Naive thymus-derived CD8-positive, alpha-beta T cell (primary cell): Measurements from ENCODE around the gene F10. TPM values are rescaled to one million over a fixed set of nuclear protein-coding genes. Genes with fewer than 3 reads are reported as not detected.
A peak's percentile ranks its signal among the peaks of the same experiment; 100 is the strongest.

Experiments used
- ATAC-seq, 2 donors: fragments of 150-1000 bp; cut with Tn5 transposase in 1 of 2; sonication (Bioruptor Pico), chemical (Tn5 transposase) in 1 of 2; 1 replicate in 1 of 2; 2 replicates in 1 of 2; pipeline ENCODE4 v1.10.0; 2021; ENCODE audit warnings: mild to moderate bottlenecking in 2 of 2, moderate library complexity in 2 of 2
- POLR2A ChIA-PET: fragments of 350-600 bp; sonication (Branson Sonifier 250); formaldehyde crosslinking; loops from one replicate; lab custom pipeline; 2021; ENCODE audit warnings: antibody characterized with exemption; lab: Charles Lee
- DNase-seq, 10 donors: peaks; one replicate each; pipeline versions ENCODE4 v3.0.0 to v3.0.0-alpha.2; 2020 to 2022
- H3K27ac Mint-ChIP-seq, 10 donors: one replicate each; pipeline ENCODE4 v1.8.0; 2020 to 2022; ENCODE audit warnings: mild to moderate bottlenecking in 10 of 10, mixed read lengths in 10 of 10, moderate library complexity in 4 of 10, inconsistent platforms in 1 of 10
- H3K27me3 Mint-ChIP-seq, 5 donors: one replicate each; pipeline ENCODE4 v1.8.0; 2021 to 2022; ENCODE audit warnings: mixed read lengths in 5 of 5
- H3K36me3 Mint-ChIP-seq, 3 donors: one replicate each; pipeline ENCODE4 v1.8.0; 2020 to 2022; ENCODE audit warnings: mixed read lengths in 3 of 3, mild to moderate bottlenecking in 2 of 3, inconsistent platforms in 1 of 3
- H3K4me1 Mint-ChIP-seq, 4 donors: one replicate each; pipeline ENCODE4 v1.8.0; 2021 to 2022; ENCODE audit warnings: mixed read lengths in 4 of 4
- H3K4me3 Mint-ChIP-seq, 10 donors: one replicate each; pipeline ENCODE4 v1.8.0; 2020 to 2022; ENCODE audit warnings: mild to moderate bottlenecking in 10 of 10, mixed read lengths in 10 of 10, moderate library complexity in 6 of 10, inconsistent platforms in 1 of 10
- H3K9me3 Mint-ChIP-seq, 9 donors: one replicate each; pipeline ENCODE4 v1.8.0; 2020 to 2022; ENCODE audit warnings: mixed read lengths in 9 of 9, mild to moderate bottlenecking in 3 of 9, inconsistent platforms in 1 of 9, moderate library complexity in 1 of 9
- polyA plus RNA-seq, 3 donors: library from polyadenylated mRNA; unstranded; fragments of 300-500 nt; fragmentation: Illumina TruSeq; gene quantifications; one replicate each; pipeline ENCODE4 v1.2.3, GENCODE V29; 2021
- total RNA-seq, 8 experiments: library from RNA in 2 of 8; stranded (reverse) in 2 of 8; gene quantifications; one replicate each; pipeline ENCODE4 v1.2.3 and lab custom pipeline; 2021 to 2026

F10 gene
- total and polyA plus RNA-seq, 5 experiments from 2014 or later: not detected

DNA sequence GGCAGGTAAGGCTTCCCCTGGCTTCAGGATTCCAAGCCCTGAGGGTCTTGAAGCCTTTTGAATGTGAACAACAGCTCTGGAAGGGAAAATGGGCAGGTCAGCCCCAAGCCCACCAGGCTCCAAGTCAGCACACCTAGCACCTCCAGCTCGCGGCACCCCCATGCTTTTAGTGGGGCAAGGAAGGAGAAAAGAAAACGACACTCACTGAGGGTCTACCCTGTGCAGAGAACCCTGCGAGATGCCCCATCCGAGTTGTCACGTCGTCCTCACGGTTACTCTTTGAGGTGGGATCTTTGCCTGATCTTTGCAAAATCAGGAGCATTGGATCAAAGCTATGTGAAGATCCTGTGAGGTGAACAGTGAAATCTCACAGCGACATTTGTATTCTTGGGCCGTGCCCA is 5.7 kb upstream of the F10 start:
- DNase-seq (peak in 1 of 10 donors; percentile 9), ATAC-seq (no peak)
- H3K36me3 Mint-ChIP-seq: no peaks in the 10 kb centered on the region
- no peaks in the 10 kb centered on the region for H3K9me3 Mint-ChIP-seq
- no peaks in the 10 kb centered on the region for H3K4me1 Mint-ChIP-seq
- H3K4me3 Mint-ChIP-seq: no peak overlapping the region
- POLR2A ChIA-PET: no interaction called here
- H3K27me3 Mint-ChIP-seq: peaks cover 0 to 25% (median 2%) of the 10 kb centered on the region in 5 donors
- no peak overlapping the region for H3K27ac Mint-ChIP-seq

GRCh38 chr13:113117335-113117872 is 5.2 kb upstream of the F10 start:
- peak in 2 of 10 donors; percentile 10 to 58 for DNase-seq
- Mint-ChIP-seq H3K9me3 (no peaks in the 10 kb centered on the region), H3K27me3 (peaks cover 0 to 25% (median 4%) of the 10 kb centered on the region in 5 donors), H3K36me3 (no peaks in the 10 kb centered on the region), H3K4me1 (no peaks in the 10 kb centered on the region), H3K4me3 (no peak overlapping the region), H3K27ac (no peak overlapping the region)
- POLR2A ChIA-PET: no interaction called here
- ATAC-seq: no peak

GRCh38 chr13:113117911-113118260 is 4.7 kb upstream of the F10 start:
- Mint-ChIP-seq H3K4me3 (no peak overlapping the region), H3K4me1 (no peaks in the 10 kb centered on the region), H3K27me3 (peaks cover 0 to 30% (median 4%) of the 10 kb centered on the region in 5 donors), H3K9me3 (no peaks in the 10 kb centered on the region), H3K36me3 (no peaks in the 10 kb centered on the region), H3K27ac (no peak overlapping the region)
- ATAC-seq: no peak
- DNase-seq: peak in 2 of 10 donors; percentile 10 to 62
- POLR2A ChIA-PET: no interaction called here

- Mint-ChIP-seq H3K4me3 (no peak overlapping the region), H3K4me1 (no peaks in the 10 kb centered on the region), H3K36me3 (no peaks in the 10 kb centered on the region), H3K27ac (no peak overlapping the region), H3K27me3 (peaks cover 0 to 32% (median 5%) of the 10 kb centered on the region in 5 donors), H3K9me3 (no peaks in the 10 kb centered on the region)
- POLR2A ChIA-PET: no interaction called here
- ATAC-seq: no peak
- DNase-seq: no peak
These were observed 4.2 kb upstream of the F10 start for GRCh38 chr13:113118261-113119021.

GRCh38 chr13:113119166-113119821 is 3.3 kb upstream of the F10 start:
- POLR2A ChIA-PET: no interaction called here
- DNase-seq (no peak), ATAC-seq (no peak)
- Mint-ChIP-seq H3K4me1 (no peaks in the 10 kb centered on the region), H3K4me3 (no peak overlapping the region), H3K36me3 (no peaks in the 10 kb centered on the region), H3K9me3 (no peaks in the 10 kb centered on the region), H3K27ac (peak overlapping the region in 1 of 10 donors; percentile 33), H3K27me3 (peaks cover 0 to 30% (median 5%) of the 10 kb centered on the region in 5 donors)

DNA sequence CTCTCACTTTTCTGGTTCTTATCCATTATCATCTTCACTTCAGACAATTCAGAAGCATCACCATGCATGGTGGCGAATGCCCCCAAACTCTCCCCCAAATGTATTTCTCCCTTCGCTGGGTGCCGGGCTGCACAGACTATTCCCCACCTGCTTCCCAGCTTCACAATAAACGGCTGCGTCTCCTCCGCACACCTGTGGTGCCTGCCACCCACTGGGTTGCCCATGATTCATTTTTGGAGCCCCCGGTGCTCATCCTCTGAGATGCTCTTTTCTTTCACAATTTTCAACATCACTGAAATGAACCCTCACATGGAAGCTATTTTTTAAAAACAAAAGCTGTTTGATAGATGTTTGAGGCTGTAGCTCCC is 2.8 kb upstream of the F10 start:
- POLR2A ChIA-PET: no interaction called here

GRCh38 chr13:113120300-113121182 is 2.1 kb upstream of the F10 start:
- no peaks in the 10 kb centered on the region for H3K36me3 Mint-ChIP-seq
- POLR2A ChIA-PET: no interaction called here
- H3K27me3 Mint-ChIP-seq: peaks cover 0 to 33% (median 6%) of the 10 kb centered on the region in 5 donors
- H3K4me3 Mint-ChIP-seq: no peak overlapping the region
- H3K9me3 Mint-ChIP-seq: no peaks in the 10 kb centered on the region
- H3K27ac Mint-ChIP-seq: peak overlapping the region in 1 of 10 donors; percentile 33
- no peak for ATAC-seq
- DNase-seq: peak in 1 of 10 donors; percentile 13
- no peaks in the 10 kb centered on the region for H3K4me1 Mint-ChIP-seq

More for the DNA sequence above, 2.8 kb upstream of the F10 start:
- H3K4me3 Mint-ChIP-seq: no peak overlapping the region
- H3K36me3 Mint-ChIP-seq: no peaks in the 10 kb centered on the region
- peak overlapping the region in 1 of 10 donors; percentile 33 for H3K27ac Mint-ChIP-seq
- H3K4me1 Mint-ChIP-seq: no peaks in the 10 kb centered on the region
- DNase-seq: no peak
- H3K9me3 Mint-ChIP-seq: no peaks in the 10 kb centered on the region
- peaks cover 0 to 30% (median 5%) of the 10 kb centered on the region in 5 donors for H3K27me3 Mint-ChIP-seq
- no peak for ATAC-seq

DNA sequence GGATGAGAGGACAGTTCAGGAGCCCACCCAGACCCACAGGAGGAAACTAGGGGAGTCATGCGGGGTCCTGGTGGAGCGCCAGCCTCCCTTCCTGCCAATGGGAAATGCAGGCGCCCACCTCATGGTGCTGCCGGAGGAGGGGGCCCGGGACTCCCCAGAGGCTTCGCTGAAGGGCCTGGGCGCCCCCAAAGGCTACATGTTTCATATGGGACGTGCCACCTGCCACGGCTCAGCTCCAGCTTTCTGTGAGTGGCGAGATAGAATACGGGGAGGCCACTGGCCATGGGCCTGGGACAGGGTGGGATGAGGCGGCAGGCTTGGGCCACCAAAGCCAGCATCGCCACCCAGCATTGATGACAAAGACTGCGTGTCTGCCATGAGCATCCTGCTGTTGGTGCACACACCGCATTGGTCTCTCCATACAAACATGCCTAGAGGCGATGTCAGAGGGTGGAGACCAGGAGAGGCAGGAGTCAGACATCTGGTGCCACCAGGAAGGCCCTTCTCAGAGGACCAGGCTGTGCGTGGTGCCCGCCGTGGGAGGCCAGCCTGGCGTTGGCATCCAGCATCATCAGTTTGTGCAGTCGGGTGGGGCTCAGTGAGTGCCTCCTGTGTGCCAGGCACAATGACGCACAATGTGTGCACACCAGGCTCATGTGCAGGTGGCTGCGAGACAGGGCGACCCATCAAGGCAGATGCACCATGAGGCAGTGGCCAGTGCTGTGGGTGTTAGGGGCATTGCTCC is 1.2 kb upstream of the F10 start:
- Mint-ChIP-seq H3K4me1 (no peaks in the 10 kb centered on the region), H3K27ac (no peak overlapping the region), H3K27me3 (peaks cover 0 to 36% (median 13%) of the 10 kb centered on the region in 5 donors), H3K4me3 (no peak overlapping the region), H3K36me3 (no peaks in the 10 kb centered on the region), H3K9me3 (no peaks in the 10 kb centered on the region)
- ATAC-seq: no peak
- POLR2A ChIA-PET: no interaction called here
- DNase-seq: peak in 1 of 10 donors; percentile 14

DNA sequence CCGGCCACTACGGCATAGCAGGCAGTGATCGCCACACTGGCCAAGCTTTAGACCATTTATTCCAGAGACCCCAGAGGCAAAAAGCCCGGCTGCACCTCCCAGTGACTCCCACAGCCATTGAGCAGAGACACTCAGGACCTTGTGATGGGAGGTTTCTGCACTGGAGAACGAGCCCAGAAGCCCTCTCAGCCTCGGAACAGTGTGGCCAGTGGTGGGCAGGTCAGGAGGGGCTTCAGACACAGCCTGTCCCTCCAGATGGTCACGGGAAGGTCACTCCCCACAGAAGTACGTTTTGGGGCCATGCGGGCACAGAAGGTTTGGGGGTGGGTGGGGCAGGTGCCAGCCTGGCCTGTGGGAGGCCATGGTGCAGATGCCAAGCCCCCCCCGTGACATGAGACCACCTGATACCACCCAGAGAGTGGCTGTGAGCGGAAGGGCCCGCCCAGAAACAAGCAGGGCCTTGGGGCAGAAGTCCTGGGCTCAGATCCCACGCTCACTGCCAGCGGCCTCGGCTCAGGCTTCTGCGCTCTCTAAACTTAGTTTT is 599 bp upstream of the F10 start:
- no peaks in the 10 kb centered on the region for H3K4me1 Mint-ChIP-seq
- H3K27me3 Mint-ChIP-seq: peaks cover 0 to 41% (median 19%) of the 10 kb centered on the region in 5 donors
- DNase-seq: no peak
- H3K36me3 Mint-ChIP-seq: no peaks in the 10 kb centered on the region
- H3K9me3 Mint-ChIP-seq: no peaks in the 10 kb centered on the region
- H3K27ac Mint-ChIP-seq: no peak overlapping the region
- ATAC-seq: no peak
- H3K4me3 Mint-ChIP-seq: no peak overlapping the region
- POLR2A ChIA-PET: no interaction called here

DNA sequence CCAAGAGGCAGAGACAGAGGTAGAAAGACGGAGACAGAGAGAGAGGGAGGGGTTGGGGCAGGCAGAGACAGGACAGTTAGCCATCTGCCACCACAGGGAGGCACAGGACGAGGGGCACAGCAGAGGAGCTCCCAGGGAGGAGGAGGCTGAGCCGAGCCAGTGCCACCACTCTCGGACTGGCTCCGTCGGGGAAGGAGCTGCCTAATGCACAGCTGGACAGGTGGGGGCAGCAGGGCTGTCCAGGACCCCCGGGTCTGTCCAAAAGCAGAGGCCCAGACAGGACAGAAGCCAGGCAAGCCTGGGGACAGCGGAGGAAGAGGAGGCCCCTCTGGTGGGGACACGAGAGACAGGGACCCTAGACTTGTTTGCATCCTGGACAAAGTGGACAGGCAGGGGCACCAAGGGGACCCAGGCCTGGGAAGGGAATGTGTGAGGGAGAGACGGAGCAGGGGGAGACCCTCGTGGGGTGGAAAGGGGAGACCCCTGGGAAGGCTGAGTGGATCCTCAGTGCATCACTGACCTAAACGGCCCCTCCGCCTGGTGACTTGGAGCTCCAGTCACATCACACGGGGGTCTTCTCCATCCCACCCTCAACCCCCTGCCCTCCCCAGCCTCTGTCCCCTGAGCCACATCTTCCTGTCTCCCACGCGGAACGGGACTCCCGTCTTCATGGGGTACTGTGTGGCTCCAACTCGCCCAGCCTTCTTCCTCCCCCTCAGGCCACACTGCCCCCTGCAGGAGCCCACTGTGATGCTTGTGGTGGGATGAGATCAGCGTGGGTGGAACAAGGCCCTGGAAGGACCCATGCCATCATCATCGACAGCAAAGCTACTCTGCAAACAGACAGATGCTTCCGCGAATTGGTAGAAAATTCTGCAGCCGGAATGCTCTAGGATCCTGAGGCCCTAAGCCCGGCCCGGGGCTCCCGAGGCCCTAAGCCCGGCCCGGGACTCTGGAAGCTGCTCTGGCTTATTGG is 915 bp downstream of the F10 start:
- Mint-ChIP-seq H3K27me3 (peaks cover 7 to 56% (median 31%) of the 10 kb centered on the region in 5 donors), H3K4me1 (no peaks in the 10 kb centered on the region), H3K4me3 (no peak overlapping the region), H3K9me3 (no peaks in the 10 kb centered on the region), H3K36me3 (no peaks in the 10 kb centered on the region), H3K27ac (no peak overlapping the region)
- POLR2A ChIA-PET: no interaction called here
- no peak for ATAC-seq
- DNase-seq: no peak
